ENCODE results near the gene ANKRD33.

DNA sequence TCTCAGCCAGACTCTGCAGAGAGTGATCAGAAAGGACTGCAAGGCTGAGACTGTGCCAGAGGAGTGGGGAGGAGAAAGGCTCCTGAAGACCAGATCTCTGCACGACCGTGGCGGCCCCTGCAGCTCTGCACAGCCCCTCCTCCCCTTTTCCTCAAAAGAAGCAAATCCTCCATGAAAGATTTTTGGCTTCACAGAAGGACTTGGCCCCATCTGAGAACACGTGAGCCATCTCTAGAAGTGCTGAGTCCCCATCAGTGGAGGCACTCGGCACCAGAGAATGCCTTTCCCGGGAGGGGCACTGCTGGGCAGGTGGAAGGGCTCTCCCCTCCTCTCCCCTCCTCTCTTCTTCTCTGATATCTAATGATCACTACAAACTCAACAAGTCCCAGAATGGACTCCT, 46.2 kb upstream of the ANKRD33 start:
- TF ChIP-seq POLR2AphosphoS5 (IDR thresholded peaks at IDR 0.05; ENCODE audit: low read depth, low read length) (no peak), SPI1 (IDR thresholded peaks at IDR 0.05; ENCODE audit: low read depth, low read length) (no peak), PAX5 (IDR thresholded peaks at IDR 0.05; ENCODE audit: insufficient read depth, low read length, severe bottlenecking) (no peak), POLR2A (IDR thresholded peaks at IDR 0.05; ENCODE audit: low read depth, low read length) (no peak), TAF1 (IDR thresholded peaks at IDR 0.05; ENCODE audit: low read depth, low read length) (no peak), POU2F2 (IDR thresholded peaks at IDR 0.05; ENCODE audit: low read depth, low read length) (no peak)

All from GM12891 (cell line).